GM12878 (cell line): ENCODE measurements around the gene SARS2. TPM values are rescaled to one million over a fixed set of nuclear protein-coding genes. Genes with fewer than 3 reads are reported as not detected.
A peak's percentile ranks its signal among the peaks of the same experiment; 100 is the strongest.

ENCODE experiments used
- BCL11A ChIP-seq: IDR thresholded peaks from 2 replicates; pipeline ENCODE4 v1.6.1; 2011; ENCODE audit warnings: low read depth, low read length
- CBFB ChIP-seq: IDR thresholded peaks from 2 replicates; pipeline ENCODE4 v1.6.1; 2016; ENCODE audit warnings: antibody characterized with exemption, low read depth
- CEBPB ChIP-seq, 2 experiments: fragments of 150-350 bp in 1 of 2; IDR thresholded peaks; 2 replicates each; pipeline ENCODE4 v1.6.1; 2012 to 2014; ENCODE audit warnings: low read depth in 2 of 2, low read length in 2 of 2, borderline replicate concordance in 1 of 2, inconsistent platforms in 1 of 2
- EP300 ChIP-seq, 2 experiments: fragments of 150-350 bp in 1 of 2; IDR thresholded peaks; 2 replicates each; pipeline ENCODE4 v1.6.1; 2011 to 2012; ENCODE audit warnings: low read depth in 2 of 2, low read length in 2 of 2, borderline replicate concordance in 1 of 2, improper control_type of control experiment in 1 of 2, inconsistent platforms in 1 of 2; ENCODE audit not compliant: control insufficient read depth in 1 of 2
- ETV6 ChIP-seq, 2 experiments: fragments of 450-650 bp in 1 of 2; IDR thresholded peaks in 1 of 2; conservative IDR thresholded peaks in 1 of 2; 2 replicates each; pipeline ENCODE4 v1.6.1; 2014; ENCODE audit warnings: antibody characterized with exemption in 1 of 2, borderline replicate concordance in 1 of 2, low read depth in 1 of 2, mild to moderate bottlenecking in 1 of 2, moderate library complexity in 1 of 2
- GATAD2B ChIP-seq: fragments of 450-650 bp; conservative IDR thresholded peaks from 2 replicates; pipeline ENCODE4 v1.6.1; 2017; ENCODE audit warnings: low read depth, mild to moderate bottlenecking, moderate library complexity
- IKZF1 ChIP-seq: fragments of 450-650 bp; conservative IDR thresholded peaks from 2 replicates; pipeline ENCODE4 v1.6.1; 2017; ENCODE audit warnings: antibody characterized with exemption, mild to moderate bottlenecking
- MTA2 ChIP-seq: fragments of 450-650 bp; IDR thresholded peaks from 2 replicates; pipeline ENCODE4 v1.6.1; 2016; ENCODE audit warnings: low read depth, mild to moderate bottlenecking, moderate library complexity
- NBN ChIP-seq: fragments of 450-650 bp; IDR thresholded peaks from 2 replicates; pipeline ENCODE4 v1.6.1; 2016
- NFYB ChIP-seq: IDR thresholded peaks from 2 replicates; pipeline ENCODE4 v1.6.1; 2011; ENCODE audit warnings: low read depth, mild to moderate bottlenecking, low read length, improper control_type of control experiment, moderate library complexity; ENCODE audit not compliant: insufficient read depth
- RAD51 ChIP-seq: fragments of 450-650 bp; IDR thresholded peaks from 2 replicates; pipeline ENCODE4 v1.6.1; 2016; ENCODE audit warnings: moderate library complexity, mild to moderate bottlenecking, inconsistent platforms
- RELA ChIP-seq: fragments of 450-650 bp; IDR thresholded peaks from 2 replicates; pipeline ENCODE4 v1.8.0; 2014; ENCODE audit warnings: borderline replicate concordance; ENCODE audit not compliant: partially characterized antibody
- RFX5 ChIP-seq: IDR thresholded peaks from 2 replicates; pipeline ENCODE4 v1.6.1; 2011; ENCODE audit warnings: low read depth, low read length, improper control_type of control experiment
- SMC3 ChIP-seq: IDR thresholded peaks from 2 replicates; pipeline ENCODE4 v1.6.1; 2011; ENCODE audit warnings: low read length, improper control_type of control experiment, borderline replicate concordance
- SP1 ChIP-seq: IDR thresholded peaks from one replicate; pipeline ENCODE4 v1.6.1; 2011; ENCODE audit warnings: low read depth, low read length
- STAT3 ChIP-seq: IDR thresholded peaks from 2 replicates; pipeline ENCODE4 v1.6.1; 2011; ENCODE audit warnings: low read depth, low read length, improper control_type of control experiment
- TCF3 ChIP-seq: IDR thresholded peaks from 2 replicates; pipeline ENCODE4 v1.6.1; 2012; ENCODE audit warnings: low read depth, mild to moderate bottlenecking, low read length, borderline replicate concordance; ENCODE audit not compliant: insufficient read depth
- YY1 ChIP-seq: IDR thresholded peaks from 2 replicates; pipeline ENCODE4 v1.6.1; 2011; ENCODE audit warnings: low read depth, mild to moderate bottlenecking, low read length
- polyA plus RNA-seq, 11 experiments: library from polyadenylated mRNA; depleted of rRNA in 4 of 11; unstranded in 6 of 11; stranded (reverse) in 5 of 11; fragments of >200 nt; fragmentation: Nextera tagmentation in 4 of 11; fragmentation: Illumina TruSeq in 1 of 11; extraction: Ambion mirVana in 4 of 11; extraction: Trizol in 1 of 11; gene quantifications; 1 replicate in 1 of 11; 2 replicates in 10 of 11; pipeline versions ENCODE4 v1.2.1 to v1.2.3, GENCODE V29; 2011 to 2016; ENCODE audit warnings: inconsistent platforms in 2 of 11, missing spikeins in 2 of 11, low read depth in 1 of 11
- total RNA-seq, 4 experiments: library from RNA; depleted of rRNA in 3 of 4; stranded (reverse); fragments of >200 nt in 3 of 4; fragmentation: Illumina TruSeq in 1 of 4; extraction: Trizol in 1 of 4; gene quantifications; 2 replicates each; pipeline versions ENCODE4 v1.2.1 to v1.2.3, GENCODE V29; 2013 to 2021
- TF ChIP-seq, protein P1 (sequence below), 3 experiments: IDR thresholded peaks in 2 of 3; conservative IDR thresholded peaks in 1 of 3; 2 replicates each; pipeline ENCODE4 v1.5.1; 2011; ENCODE audit warnings: low read depth in 3 of 3, low read length in 3 of 3, mild to moderate bottlenecking in 3 of 3, control low read depth in 2 of 3, moderate library complexity in 2 of 3, inconsistent platforms in 1 of 3, mixed read lengths in 1 of 3; ENCODE audit not compliant: control insufficient read depth in 2 of 3, insufficient read depth in 1 of 3; ENCODE audit errors: extremely low read depth in 1 of 3
- TF ChIP-seq, protein P2 (sequence below): IDR thresholded peaks from 2 replicates; pipeline ENCODE4 v1.6.1; 2011; ENCODE audit warnings: mild to moderate bottlenecking, low read depth, low read length, moderate library complexity; ENCODE audit not compliant: insufficient replicate concordance
- TF ChIP-seq, protein P3 (sequence below): fragments of 450-650 bp; IDR thresholded peaks from 2 replicates; pipeline ENCODE4 v1.6.1; 2018; ENCODE audit warnings: borderline replicate concordance, mild to moderate bottlenecking; ENCODE audit not compliant: partially characterized antibody
- TF ChIP-seq, protein P4 (sequence below): fragments of 150-350 bp; IDR thresholded peaks from 2 replicates; pipeline ENCODE4 v1.6.1; 2014; ENCODE audit warnings: mild to moderate bottlenecking, low read depth, low read length

SARS2 gene
- total and polyA plus RNA-seq, 10 of the 15 experiments (the other 5 are each of a cell fraction or from before 2014, with no cell fraction given) = 2.6 to 50.3 (median 27.5) TPM

DNA sequence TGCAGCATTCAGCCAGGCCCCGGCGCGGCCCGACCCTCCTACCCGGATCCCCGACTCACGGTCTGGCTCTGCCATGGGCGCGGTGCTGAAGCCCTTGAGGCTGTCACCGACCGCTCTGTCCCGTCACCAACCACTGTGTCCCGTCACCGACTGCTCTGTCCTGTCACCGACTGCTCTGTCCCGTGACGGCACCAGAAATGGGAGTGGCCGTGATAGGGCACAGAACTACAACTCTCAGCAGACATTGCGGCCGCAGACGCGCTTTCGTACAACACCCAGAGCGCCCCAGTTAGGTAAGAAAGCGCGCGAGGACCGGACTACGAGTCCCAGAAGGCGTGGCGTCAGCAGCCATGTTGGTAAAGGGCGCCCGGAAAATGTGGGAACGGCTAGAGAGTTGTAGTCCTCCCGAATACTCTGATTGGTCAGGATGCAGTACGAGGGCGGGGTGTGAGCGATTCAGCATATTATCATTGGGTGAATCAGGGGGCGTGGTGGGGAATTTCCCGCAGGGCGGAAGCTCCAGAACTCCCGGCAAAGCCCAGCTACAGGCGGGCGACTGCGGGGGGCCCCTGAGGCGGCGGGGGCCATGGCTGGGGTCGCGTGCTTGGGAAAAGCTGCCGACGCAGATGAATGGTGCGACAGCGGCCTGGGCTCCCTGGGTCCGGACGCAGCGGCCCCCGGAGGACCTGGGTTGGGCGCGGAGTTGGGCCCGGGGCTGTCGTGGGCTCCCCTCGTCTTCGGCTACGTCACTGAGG lies 30.9 kb downstream of the SARS2 start, which contains the start of the genes NFKBIB and SIRT2 (continued):
- peak; percentile 80 for TF ChIP-seq NBN
- TF ChIP-seq SP1 = peak; percentile 95
- peak; percentile 99 for TF ChIP-seq IKZF1
- no peak for TF ChIP-seq BCL11A
- TF ChIP-seq, protein P1, sequence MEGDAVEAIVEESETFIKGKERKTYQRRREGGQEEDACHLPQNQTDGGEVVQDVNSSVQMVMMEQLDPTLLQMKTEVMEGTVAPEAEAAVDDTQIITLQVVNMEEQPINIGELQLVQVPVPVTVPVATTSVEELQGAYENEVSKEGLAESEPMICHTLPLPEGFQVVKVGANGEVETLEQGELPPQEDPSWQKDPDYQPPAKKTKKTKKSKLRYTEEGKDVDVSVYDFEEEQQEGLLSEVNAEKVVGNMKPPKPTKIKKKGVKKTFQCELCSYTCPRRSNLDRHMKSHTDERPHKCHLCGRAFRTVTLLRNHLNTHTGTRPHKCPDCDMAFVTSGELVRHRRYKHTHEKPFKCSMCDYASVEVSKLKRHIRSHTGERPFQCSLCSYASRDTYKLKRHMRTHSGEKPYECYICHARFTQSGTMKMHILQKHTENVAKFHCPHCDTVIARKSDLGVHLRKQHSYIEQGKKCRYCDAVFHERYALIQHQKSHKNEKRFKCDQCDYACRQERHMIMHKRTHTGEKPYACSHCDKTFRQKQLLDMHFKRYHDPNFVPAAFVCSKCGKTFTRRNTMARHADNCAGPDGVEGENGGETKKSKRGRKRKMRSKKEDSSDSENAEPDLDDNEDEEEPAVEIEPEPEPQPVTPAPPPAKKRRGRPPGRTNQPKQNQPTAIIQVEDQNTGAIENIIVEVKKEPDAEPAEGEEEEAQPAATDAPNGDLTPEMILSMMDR (IDR thresholded peaks at IDR 0.05 in 2 of 3, conservative IDR thresholded peaks at IDR 0.05 in 1 of 3; ENCODE audit: control insufficient read depth in 2 of 3, extremely low read depth in 1 of 3, insufficient read depth in 1 of 3, low read depth in 3 of 3, low read length in 3 of 3) = no peak
- TF ChIP-seq SMC3 = no peak
- TF ChIP-seq NFYB = peak; percentile 97
- TF ChIP-seq EP300 (IDR thresholded peaks at IDR 0.05; ENCODE audit: borderline replicate concordance in 1 of 2, control insufficient read depth in 1 of 2, low read depth in 2 of 2, low read length in 2 of 2) = no peak
- TF ChIP-seq, protein P2, sequence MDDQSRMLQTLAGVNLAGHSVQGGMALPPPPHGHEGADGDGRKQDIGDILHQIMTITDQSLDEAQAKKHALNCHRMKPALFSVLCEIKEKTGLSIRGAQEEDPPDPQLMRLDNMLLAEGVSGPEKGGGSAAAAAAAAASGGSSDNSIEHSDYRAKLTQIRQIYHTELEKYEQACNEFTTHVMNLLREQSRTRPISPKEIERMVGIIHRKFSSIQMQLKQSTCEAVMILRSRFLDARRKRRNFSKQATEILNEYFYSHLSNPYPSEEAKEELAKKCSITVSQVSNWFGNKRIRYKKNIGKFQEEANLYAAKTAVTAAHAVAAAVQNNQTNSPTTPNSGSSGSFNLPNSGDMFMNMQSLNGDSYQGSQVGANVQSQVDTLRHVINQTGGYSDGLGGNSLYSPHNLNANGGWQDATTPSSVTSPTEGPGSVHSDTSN = peak; percentile 29
- peak; percentile 81 for TF ChIP-seq GATAD2B
- TF ChIP-seq YY1 = peak; percentile 100
- TF ChIP-seq, protein P3, sequence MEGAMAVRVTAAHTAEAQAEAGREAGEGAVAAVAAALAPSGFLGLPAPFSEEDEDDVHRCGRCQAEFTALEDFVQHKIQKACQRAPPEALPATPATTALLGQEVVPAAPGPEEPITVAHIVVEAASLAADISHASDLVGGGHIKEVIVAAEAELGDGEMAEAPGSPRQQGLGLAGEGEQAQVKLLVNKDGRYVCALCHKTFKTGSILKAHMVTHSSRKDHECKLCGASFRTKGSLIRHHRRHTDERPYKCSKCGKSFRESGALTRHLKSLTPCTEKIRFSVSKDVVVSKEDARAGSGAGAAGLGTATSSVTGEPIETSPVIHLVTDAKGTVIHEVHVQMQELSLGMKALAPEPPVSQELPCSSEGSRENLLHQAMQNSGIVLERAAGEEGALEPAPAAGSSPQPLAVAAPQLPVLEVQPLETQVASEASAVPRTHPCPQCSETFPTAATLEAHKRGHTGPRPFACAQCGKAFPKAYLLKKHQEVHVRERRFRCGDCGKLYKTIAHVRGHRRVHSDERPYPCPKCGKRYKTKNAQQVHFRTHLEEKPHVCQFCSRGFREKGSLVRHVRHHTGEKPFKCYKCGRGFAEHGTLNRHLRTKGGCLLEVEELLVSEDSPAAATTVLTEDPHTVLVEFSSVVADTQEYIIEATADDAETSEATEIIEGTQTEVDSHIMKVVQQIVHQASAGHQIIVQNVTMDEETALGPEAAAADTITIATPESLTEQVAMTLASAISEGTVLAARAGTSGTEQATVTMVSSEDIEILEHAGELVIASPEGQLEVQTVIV = peak; percentile 84
- TF ChIP-seq ETV6 (conservative IDR thresholded peaks at IDR 0.05 in 1 of 2, IDR thresholded peaks at IDR 0.05 in 1 of 2; ENCODE audit: borderline replicate concordance in 1 of 2, low read depth in 1 of 2) = no peak
- peak; percentile 95 for TF ChIP-seq RELA
- TF ChIP-seq MTA2 = no peak
- TF ChIP-seq TCF3 = 0 out of 2 replicates have a peak, but pooled peaks have one; percentile 49
- TF ChIP-seq, protein P4, sequence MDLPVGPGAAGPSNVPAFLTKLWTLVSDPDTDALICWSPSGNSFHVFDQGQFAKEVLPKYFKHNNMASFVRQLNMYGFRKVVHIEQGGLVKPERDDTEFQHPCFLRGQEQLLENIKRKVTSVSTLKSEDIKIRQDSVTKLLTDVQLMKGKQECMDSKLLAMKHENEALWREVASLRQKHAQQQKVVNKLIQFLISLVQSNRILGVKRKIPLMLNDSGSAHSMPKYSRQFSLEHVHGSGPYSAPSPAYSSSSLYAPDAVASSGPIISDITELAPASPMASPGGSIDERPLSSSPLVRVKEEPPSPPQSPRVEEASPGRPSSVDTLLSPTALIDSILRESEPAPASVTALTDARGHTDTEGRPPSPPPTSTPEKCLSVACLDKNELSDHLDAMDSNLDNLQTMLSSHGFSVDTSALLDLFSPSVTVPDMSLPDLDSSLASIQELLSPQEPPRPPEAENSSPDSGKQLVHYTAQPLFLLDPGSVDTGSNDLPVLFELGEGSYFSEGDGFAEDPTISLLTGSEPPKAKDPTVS = no peak
- TF ChIP-seq CEBPB (IDR thresholded peaks at IDR 0.05; ENCODE audit: borderline replicate concordance in 1 of 2, low read depth in 2 of 2, low read length in 2 of 2) = no peak
- peak; percentile 60 for TF ChIP-seq RFX5
- no peak for TF ChIP-seq STAT3
- TF ChIP-seq CBFB = peak; percentile 75; the same call in 1 of the 2 replicates
- no peak for TF ChIP-seq RAD51
